Activated CD8-positive, alpha-beta memory T cell treated with anti-CD3 and anti-CD28 coated beads, Interleukin-2, amount 50 U/mL, for 1 hour (primary cell): ENCODE data around the gene MYBPHL.

Source experiments
- DNase-seq: peaks from one replicate; pipeline ENCODE4 v3.0.0-alpha.2; 2020; ENCODE audit errors: extremely low read depth

MYBPHL gene

DNA sequence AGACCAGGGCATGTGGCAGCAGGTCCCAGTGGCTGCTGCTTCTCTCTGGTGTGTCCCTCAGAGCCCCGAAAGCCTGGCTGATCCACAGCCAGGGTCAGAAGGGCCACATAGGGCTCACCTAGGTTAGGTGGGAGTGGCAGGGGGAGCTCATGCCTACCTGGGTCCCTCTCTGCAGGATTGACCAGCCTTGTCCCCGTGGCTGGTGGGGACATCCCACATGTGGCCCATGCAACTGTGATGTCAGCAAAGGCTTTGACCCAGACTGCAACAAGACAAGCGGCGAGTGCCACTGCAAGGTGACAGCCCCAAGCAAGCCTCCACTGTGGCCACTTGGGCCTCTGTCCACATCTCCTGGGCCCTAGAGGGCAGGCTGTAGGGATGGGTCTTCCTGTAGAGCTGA is 41.8 kb downstream of the MYBPHL start:
- DNase-seq: no peak

DNA sequence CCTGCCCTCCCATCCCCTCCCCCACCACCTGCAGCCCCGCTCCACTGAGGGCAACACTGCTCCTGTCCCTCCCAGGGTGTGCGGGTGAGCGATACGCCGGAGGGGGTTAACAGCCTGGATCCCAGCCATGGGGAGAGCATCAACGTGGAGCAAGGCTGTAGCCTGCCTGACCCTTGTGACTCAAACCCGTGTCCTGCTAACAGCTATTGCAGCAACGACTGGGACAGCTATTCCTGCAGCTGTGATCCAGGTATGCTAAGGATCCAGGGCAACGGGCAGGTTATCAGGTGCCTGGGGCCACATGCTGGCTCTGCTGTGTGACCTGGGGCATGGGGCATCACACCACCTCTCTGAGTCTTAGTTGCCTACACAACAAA is 42.4 kb downstream of the MYBPHL start:
- no peak for DNase-seq

DNA sequence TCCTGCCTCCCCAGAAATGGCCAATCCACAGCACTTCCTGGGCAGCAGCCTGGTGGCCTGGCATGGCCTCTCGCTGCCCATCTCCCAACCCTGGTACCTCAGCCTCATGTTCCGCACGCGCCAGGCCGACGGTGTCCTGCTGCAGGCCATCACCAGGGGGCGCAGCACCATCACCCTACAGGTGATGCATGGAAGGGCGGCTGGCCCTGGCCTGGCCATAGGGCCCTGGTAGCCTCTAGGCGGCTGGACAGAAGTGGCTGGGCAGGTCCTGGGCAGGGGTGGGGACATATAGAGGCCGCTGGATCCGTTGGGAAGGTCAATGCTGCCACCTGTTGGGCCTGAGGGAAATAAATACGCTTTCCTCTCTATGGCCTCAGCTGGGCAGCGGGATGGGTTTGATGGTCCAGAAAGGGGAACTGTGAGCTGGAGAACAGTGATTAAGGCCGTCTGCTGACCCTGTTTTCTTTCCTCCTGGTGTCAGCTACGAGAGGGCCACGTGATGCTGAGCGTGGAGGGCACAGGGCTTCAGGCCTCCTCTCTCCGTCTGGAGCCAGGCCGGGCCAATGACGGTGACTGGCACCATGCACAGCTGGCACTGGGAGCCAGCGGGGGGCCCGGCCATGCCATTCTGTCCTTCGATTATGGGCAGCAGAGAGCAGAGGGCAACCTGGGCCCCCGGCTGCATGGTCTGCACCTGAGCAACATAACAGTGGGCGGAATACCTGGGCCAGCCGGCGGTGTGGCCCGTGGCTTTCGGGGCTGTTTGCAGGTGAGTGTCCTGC is 43.0 kb downstream of the MYBPHL start:
- DNase-seq: no peak

DNA sequence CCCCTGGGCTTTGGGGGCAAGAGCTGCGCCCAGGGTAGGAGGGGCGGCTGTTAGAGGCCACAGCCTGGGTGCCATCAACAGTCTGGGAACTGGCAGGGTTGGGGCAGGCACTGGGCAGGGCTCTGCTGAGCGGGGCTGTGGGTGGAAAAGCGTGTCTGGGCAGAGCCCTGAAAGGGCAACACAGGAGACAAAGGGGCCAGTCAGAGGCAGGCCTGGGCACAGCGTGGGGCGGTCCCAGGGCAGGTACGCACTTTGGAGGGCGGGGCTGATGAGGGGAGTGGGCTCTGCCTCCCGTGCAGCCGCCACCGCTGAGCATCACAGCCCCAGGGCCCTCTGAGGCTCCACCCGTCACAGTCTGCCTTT is 43.6 kb downstream of the MYBPHL start:
- no peak for DNase-seq

DNA sequence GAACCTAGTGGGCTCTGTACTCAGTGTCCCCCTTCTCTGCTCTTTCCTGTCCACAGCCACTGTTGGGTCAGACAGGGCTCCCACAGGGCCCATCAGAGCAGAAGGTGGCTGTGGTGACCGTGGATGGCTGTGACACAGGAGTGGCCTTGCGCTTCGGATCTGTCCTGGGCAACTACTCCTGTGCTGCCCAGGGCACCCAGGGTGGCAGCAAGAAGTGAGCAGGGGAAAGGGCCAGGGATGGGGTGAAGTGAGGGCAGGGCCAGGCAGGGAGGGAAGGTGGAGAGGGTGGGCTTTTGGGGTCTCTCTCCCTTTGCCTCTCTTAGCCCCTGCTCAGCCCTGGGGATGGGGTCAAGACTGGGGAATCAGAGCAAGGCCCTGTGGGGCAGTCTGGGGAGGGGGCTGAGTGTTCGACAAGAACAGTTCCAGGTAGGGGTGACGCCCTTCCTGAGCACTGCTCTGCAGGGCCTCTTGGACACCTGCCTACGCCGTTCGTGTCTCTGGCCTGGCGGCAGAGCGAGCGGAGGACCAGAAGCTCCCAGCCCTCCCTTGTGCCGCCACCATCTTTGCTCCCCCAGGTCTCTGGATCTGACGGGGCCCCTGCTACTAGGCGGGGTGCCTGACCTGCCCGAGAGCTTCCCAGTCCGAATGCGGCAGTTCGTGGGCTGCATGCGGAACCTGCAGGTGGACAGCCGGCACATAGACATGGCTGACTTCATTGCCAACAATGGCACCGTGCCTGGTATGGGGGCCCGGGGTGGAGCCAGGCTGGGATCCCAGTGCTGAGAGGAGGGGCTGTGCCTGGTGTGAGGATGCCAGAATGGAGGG is 44.4 kb downstream of the MYBPHL start:
- DNase-seq: no peak

DNA sequence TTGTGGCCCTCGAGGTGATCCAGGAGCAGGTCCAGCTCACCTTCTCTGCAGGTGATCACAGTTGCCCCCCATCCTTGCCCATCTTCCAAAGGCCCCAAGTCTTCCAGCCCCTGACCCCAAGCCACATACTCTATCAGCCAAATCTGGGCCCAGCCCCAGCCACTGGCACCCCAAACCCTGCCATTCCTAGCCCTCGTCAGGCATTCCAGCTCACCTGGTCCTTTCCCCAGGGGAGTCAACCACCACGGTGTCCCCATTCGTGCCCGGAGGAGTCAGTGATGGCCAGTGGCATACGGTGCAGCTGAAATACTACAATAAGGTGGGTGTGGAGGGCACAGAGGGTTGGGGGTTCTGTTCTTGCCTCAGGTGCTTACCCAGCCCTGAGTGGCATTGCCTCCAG is 45.2 kb downstream of the MYBPHL start:
- DNase-seq: no peak

DNA sequence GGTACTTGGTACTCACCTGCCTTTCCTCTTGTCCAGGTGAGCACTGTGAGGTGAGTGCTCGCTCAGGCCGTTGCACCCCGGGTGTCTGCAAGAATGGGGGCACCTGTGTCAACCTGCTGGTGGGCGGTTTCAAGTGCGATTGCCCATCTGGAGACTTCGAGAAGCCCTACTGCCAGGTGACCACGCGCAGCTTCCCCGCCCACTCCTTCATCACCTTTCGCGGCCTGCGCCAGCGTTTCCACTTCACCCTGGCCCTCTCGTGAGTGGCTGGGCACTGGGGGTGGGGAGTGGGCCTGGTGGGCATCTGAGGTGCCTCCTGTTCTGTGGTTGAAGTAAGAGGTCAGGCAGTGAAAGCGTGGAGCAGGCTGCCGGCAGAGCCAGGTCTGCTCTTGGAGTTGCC is 45.8 kb downstream of the MYBPHL start:
- DNase-seq: no peak

DNA sequence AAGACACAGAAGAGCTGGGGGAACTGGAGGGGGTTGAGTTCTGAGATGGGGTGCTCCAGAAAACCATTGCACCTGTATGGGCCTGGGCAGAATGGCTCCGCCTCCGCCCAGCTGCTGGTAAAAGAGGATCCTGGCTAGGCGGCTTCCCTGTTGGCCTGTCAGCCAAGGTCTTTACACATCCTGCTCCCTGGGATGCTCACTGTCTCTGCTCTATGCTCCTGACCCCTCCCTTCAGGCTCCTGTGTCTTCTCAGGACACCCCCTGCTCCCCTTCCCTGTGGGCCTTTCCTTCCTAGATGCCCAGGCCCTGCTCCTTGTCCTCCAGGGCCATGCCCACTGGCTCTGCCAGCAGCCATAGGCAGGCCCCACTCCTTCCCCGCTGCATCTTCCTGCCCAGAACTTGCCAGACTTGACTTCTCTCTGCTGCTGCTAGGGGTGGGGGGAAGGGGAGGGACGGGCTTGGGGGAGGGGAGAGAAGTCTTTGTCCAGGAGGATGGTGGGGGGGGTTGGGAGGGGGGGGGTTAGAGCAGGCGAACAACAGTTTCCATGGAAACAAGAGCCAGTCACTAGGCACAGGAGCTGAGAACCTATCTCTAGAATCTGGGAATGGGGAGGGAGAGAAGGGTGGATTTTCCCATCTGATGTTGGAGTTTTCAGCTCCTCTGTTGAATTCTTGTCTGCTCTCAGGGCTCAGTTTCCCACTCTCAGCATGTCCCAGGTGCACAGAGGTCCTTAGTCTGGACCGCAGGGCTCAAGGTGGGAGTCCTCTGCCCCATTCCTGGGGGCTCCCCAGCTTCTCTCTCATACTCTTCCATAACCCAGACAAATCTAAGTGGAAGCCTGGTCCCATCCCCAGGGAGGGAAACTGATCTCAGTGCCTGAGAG is 46.9 kb downstream of the MYBPHL start:
- DNase-seq: no peak

DNA sequence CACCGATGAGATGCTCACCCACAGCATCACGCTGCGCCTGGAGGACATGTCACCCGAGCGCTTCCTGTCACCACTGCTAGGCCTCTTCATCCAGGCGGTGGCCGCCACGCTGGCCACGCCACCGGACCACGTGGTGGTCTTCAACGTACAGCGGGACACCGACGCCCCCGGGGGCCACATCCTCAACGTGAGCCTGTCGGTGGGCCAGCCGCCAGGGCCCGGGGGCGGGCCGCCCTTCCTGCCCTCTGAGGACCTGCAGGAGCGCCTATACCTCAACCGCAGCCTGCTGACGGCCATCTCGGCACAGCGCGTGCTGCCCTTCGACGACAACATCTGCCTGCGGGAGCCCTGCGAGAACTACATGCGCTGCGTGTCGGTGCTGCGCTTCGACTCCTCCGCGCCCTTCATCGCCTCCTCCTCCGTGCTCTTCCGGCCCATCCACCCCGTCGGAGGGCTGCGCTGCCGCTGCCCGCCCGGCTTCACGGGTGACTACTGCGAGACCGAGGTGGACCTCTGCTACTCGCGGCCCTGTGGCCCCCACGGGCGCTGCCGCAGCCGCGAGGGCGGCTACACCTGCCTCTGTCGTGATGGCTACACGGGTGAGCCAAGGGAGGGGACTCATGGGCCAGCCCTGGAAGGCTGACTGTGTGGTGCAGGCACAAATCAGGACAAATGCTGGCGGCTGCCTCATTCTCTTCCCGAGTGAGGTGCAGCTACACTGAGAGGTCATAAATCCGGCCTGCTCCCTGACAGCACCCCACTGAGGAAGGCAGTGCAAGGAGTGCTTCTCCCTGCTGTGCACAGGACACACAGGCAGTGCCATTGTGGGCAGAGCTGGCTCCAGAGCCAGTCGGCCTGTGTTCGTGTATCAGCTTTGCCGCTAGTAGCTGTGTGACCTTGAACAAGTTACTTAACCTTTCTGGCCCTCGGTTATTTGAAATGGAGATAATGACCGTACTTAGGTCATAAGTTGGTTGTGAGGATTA is 48.0 kb downstream of the MYBPHL start:
- no peak for DNase-seq

DNA sequence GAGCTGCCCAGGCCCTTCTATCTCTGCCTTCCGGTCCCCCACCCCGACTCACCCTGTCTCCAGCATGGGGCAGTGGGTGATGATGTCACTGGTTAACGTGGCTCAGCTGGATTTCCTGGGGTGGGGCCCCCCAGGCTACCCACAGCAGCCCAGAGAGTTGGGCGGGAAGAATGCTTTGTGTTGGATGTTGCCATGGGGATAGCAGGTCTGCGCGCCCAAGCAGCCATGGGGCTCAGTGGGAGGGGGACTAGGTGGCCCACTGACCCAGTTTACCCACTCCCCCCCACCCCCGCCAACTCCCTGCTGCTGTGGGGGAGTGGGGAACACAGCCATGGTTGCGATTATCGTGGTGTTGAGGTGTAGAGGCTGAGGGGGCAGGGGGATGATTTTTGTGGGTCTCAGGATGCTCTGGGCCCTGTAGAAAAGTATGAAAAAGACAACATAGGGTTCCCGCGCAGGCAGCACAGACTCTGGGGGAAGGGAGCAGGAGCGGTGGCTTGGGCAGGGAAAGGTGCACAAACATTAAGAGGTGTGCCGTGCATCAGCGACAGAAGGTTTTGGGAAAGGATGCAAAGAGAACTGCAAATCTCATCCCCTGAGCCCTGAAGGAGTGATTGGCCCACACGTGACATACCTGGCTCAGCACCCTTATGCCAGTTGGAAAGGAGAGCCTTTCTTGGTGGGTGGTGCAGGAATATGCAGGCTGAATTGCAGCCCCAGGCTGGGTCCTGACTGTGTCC is 49.0 kb downstream of the MYBPHL start:
- no peak for DNase-seq

DNA sequence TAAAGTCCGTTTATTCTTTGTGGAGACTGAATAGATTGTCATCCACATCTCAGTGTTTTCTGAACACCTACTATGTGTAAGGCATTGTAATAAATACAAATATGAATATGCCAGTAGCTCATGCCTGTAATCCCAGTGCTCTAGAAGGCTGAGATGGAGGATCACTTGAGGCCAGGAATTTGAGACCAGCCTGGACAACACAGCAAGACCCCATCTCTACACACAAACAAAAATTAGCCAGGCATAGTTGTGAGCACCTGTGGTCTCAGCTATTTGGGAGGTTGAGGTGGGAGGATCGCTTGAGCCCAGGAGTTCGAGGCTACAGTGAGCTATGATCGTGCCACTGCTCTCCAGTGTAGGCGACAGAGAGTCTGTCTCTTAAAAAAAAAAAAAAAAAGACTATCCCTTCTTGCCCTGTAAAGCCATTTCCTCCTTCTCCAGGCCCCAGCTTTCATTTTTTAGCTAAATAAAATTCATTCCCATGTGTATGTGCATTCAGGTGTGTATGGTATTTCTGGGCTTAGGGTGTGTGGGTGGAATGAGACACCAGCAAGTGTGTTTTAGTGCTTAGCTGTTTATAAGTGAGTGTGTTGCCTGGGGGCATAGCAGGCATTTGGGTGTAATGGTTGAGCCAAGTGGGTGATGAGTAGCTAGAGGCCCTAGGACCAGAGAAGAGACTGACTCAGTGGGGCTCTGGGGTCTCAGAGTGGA is 49.7 kb downstream of the MYBPHL start:
- no peak for DNase-seq

DNA sequence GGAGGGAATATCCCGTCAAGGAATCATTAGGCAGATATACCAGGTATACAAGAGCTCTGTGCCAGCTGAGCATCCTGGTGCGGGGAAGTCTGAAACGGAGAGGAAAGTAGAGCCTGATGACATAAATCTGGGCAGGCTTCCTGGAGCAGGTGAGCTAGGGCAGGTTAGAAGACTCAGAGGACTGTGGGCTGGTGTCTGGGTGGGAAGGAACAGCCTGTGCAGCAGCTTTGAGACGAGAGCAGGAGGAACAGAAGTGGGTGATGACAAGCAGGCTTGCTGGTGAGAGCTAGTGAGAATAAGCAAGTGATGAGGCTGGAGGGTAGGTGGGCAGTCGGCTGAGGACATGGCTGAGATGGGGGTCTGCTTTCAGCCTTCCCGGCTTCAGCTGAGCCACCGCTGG is 50.7 kb downstream of the MYBPHL start:
- no peak for DNase-seq

DNA sequence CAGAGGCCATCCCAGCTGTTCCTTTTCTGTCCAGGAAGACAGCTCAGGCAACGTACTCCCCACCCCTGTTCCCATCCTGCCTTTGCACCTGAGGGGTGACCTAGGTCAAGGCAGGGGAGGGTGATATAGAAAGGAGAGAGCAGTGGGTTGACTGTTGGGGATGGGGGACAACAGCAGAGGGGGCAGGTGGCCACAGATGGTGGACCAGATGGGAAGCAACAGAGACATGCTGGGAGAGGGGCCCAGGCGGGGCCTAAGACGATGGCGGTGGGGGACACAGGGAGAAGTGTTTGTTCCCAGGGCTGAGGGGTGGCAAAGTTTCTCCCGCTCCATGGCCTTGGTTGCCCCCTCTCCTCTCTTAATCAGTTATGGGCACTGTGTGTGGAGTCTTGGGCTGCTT is 51.1 kb downstream of the MYBPHL start:
- DNase-seq: no peak

DNA sequence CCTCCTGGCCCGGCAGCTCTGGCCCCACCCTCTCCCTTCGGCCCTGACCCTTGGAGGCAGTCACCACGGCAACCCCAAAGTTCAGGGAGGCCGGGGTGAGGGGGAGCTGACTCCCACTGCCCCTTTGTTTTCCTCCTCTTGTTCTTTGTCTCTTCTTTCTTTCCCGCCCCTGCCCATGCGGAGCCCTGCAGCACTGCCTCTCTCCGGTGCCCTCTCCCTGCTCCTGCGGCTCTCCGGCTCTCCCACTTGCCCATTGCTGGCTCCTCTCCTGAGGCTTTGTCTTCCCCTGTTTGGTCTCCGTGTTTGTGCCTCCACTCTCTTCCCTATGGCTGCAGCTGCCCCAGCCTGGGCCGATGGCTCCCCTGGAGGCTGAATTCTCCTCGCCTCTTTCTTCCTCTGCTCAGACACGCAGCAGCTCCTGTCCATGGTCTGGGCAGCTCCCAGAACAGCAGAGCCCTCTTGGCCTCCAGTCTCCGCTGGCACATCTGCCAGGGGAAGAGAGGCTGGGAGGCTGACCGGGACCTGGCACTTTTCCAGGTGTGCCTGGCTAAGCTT is 51.6 kb downstream of the MYBPHL start:
- no peak for DNase-seq

DNA sequence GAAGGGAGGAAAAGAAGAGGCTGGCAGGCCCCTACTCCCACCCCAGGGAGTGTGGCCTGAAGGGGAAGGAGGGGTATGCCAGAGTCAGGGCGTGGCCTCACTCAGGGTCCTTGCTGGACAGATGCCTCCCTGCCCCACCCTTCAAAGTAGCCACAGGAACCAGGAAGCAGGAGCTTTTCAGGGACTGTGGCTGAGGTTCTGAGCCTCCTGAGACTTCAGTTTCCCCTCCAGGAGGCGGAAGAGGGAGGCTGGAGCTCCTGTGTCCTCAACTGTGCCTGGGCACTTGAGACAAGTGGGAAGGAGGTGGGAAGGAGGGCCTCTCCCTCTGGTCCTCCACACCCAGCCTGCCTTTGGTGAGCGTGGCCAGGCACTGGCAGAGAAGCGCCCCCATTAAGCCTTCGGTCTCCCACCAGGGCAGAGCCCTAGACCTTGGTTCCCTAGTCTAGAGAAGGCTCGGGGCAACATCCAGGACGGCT is 52.2 kb downstream of the MYBPHL start:
- DNase-seq: no peak

DNA sequence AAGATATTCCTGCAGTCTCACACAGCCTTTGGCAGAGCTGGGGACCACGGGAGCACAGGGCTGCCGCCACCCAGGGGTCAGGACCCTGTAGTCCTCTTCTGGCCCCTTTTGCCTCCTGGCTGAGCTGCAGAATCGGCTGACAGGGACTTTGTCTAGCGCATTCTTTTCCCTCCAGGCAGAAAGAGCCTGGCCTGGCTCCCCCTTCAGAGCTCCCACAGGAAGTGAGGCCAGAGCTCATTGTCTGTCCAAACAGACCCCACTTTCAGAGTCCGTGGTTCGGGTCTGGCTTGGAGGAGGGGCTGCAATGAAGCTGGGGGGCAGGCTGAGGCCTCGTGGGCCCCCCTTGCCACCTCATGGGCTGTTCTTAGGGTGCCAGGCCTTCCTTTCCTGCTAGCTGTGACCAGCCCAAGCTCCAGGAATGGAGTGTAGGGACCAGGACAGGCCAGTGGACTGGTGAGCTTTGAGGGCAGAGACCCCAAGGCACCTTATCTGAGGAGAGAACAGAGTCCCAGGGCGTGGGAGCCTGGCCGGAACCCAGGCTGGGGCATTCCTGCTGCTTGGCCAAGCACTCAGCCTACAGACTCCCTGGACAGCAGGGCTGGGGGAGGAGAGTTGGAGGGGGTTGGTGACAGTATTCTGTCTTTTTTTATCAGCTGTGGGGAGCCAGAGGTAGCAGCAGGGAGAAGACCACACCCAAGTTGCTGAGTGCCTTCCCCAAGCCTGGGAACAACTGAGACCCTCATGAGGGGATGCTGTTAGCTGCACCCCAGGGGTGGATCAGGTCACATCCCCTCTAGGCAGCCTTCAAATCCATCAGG is 52.8 kb downstream of the MYBPHL start:
- DNase-seq: no peak

DNA sequence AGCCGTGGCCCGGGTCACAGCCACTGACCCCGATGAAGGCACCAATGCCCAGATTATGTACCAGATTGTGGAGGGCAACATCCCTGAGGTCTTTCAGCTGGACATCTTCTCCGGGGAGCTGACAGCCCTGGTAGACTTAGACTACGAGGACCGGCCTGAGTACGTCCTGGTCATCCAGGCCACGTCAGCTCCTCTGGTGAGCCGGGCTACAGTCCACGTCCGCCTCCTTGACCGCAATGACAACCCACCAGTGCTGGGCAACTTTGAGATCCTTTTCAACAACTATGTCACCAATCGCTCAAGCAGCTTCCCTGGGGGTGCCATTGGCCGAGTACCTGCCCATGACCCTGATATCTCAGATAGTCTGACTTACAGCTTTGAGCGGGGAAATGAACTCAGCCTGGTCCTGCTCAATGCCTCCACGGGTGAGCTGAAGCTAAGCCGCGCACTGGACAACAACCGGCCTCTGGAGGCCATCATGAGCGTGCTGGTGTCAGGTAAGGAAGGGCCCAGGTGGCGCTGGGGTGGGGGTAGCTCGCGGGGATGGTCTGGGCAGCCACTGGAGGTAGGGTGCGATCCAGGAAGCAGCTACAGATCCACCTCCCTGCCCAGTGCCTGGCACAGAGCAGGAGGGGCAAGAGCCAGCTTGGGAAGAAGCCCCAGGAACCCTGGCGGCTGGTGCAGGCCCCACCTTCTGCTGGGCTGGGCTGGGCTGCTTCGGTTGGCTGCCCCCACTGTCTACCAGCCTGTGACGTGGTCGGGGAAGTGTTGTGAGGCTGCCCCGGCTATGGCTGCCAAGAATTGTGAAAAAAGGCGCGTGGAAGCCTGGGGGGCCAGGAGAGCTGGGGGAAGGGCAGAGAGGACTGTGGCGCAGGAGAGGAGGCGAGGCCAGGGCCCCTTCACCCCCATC is 53.7 kb downstream of the MYBPHL start:
- no peak for DNase-seq
